ENCODE data around the gene MT2A.

MT2A gene

DNA sequence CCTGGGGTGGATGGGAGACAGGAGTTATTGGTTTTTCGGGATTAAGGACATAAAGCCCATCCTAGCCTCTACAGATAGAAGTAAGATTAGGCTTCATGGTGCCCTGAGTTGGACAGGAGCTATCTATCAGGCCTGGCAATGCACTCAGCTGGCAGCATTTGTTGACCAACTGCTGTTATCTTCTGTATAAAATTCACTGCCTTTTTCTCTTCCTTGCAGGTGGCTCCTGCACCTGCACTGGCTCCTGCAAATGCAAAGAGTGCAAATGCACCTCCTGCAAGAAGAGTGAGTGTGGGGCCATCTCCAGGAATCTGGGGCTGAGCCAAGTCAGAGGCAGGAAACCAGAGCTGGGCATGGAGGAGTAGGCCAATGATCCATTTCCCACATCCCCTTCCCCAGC, 30.7 kb downstream of the MT2A start:
- H3K4me3 ChIP-seq (ENCODE audit: low read length): no peak overlapping the region
- no peak overlapping the region for H2BK5ac ChIP-seq (ENCODE audit: low read length)
- H3K27ac ChIP-seq (ENCODE audit: low read depth, low read length): no peak overlapping the region
- H3K4ac ChIP-seq (ENCODE audit: low read depth, low read length): no peak overlapping the region
- H4K8ac ChIP-seq (ENCODE audit: low read depth, low read length): no peak overlapping the region
- no CpG with 5 or more reads among the region's 1 CpG for WGBS (ENCODE audit: extremely low coverage, insufficient coverage, low lambda C conversion rate)
- H3K79me2 ChIP-seq (ENCODE audit: control insufficient read depth, insufficient read depth, low read length): no peaks in the 10 kb centered on the region
- H3K9ac ChIP-seq (ENCODE audit: low read length): no peak overlapping the region
- H2BK120ac ChIP-seq (ENCODE audit: low read depth, low read length): no peak overlapping the region
- H3K18ac ChIP-seq (ENCODE audit: low read length): no peak overlapping the region
- DNase-seq: no peak
- no peak overlapping the region for H4K5ac ChIP-seq (ENCODE audit: low read length)
- no peaks in the 10 kb centered on the region for H3K79me1 ChIP-seq (ENCODE audit: low read length)
- H3K56ac ChIP-seq (ENCODE audit: low read length): no peak overlapping the region
- no peak overlapping the region for H2BK15ac ChIP-seq (replicated peaks; ENCODE audit: low read depth)
- H2AK5ac ChIP-seq (ENCODE audit: low read length): no peak overlapping the region
- H3K4me2 ChIP-seq (ENCODE audit: low read length): no peak overlapping the region
- no peaks in the 10 kb centered on the region for H3K36me3 ChIP-seq (ENCODE audit: control insufficient read depth, insufficient read depth, low read length)
- no peak overlapping the region for H3K23ac ChIP-seq (ENCODE audit: low read length)
- peaks cover 90% of the 10 kb centered on the region for H3K27me3 ChIP-seq (ENCODE audit: insufficient read depth, low read length, poor library complexity)
- no peaks in the 10 kb centered on the region for H3K4me1 ChIP-seq (ENCODE audit: control insufficient read depth, low read depth, low read length)

DNA sequence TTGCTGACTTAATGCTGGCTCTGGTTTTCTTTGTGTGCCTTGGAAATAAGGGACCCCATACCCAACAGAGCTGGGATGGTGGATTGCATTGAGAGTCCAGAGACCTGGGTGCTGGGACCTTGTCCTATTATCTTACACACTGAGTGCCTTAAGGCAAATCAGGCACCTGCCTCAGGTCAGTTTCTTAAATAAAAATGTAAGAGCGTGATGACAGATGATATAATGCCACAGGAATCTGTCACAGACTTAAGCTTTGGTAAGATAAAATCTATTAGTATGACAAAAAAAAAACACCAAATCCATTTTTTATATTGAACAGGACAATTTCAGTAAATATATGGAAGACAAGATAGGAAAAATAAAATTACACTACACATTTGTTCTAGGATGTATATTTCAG, 31.7 kb downstream of the MT2A start:
- Histone ChIP-seq H3K4me3 (ENCODE audit: low read length) (no peak overlapping the region), H3K36me3 (ENCODE audit: control insufficient read depth, insufficient read depth, low read length) (no peaks in the 10 kb centered on the region), H2BK5ac (ENCODE audit: low read length) (no peak overlapping the region), H3K23ac (ENCODE audit: low read length) (no peak overlapping the region), H3K56ac (ENCODE audit: low read length) (no peak overlapping the region), H2BK120ac (ENCODE audit: low read depth, low read length) (no peak overlapping the region), H4K5ac (ENCODE audit: low read length) (no peak overlapping the region), H2AK5ac (ENCODE audit: low read length) (no peak overlapping the region), H3K4me2 (ENCODE audit: low read length) (no peak overlapping the region), H3K4ac (ENCODE audit: low read depth, low read length) (no peak overlapping the region), H3K79me2 (ENCODE audit: control insufficient read depth, insufficient read depth, low read length) (no peaks in the 10 kb centered on the region), H3K18ac (ENCODE audit: low read length) (no peak overlapping the region), H2BK15ac (replicated peaks; ENCODE audit: low read depth) (no peak overlapping the region), H3K9ac (ENCODE audit: low read length) (no peak overlapping the region), H3K79me1 (ENCODE audit: low read length) (no peaks in the 10 kb centered on the region), H3K27me3 (ENCODE audit: insufficient read depth, low read length, poor library complexity) (peaks cover 90% of the 10 kb centered on the region), H3K4me1 (ENCODE audit: control insufficient read depth, low read depth, low read length) (no peaks in the 10 kb centered on the region), H3K27ac (ENCODE audit: low read depth, low read length) (no peak overlapping the region), H4K8ac (ENCODE audit: low read depth, low read length) (no peak overlapping the region)
- no CpG with 5 or more reads among the region's 1 CpG for WGBS (ENCODE audit: extremely low coverage, insufficient coverage, low lambda C conversion rate)
- DNase-seq: no peak

DNA sequence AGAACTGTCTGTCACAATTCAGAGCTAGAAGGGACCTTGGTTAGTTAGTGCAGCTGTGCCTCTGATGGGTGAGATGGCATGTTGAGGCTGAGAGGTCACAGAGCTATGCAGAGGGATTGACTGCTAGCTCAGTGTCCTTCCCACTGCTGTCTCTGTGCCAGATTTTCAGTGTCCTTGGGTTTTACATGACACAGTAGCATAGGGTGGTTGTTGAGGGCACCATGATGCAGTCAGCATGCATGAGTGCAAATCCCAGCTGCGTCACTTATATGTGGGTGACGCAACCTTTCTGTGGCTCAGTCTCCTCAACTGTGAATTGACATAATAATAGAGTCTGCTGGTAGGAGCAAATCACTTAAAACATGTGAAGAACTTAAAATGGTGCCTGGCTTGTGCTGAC, 32.8 kb downstream of the MT2A start:
- Histone ChIP-seq H4K5ac (ENCODE audit: low read length) (no peak overlapping the region), H4K8ac (ENCODE audit: low read depth, low read length) (no peak overlapping the region), H3K4me2 (ENCODE audit: low read length) (no peak overlapping the region), H3K4me3 (ENCODE audit: low read length) (no peak overlapping the region), H3K27me3 (ENCODE audit: insufficient read depth, low read length, poor library complexity) (peaks cover 91% of the 10 kb centered on the region), H3K36me3 (ENCODE audit: control insufficient read depth, insufficient read depth, low read length) (no peaks in the 10 kb centered on the region), H2BK5ac (ENCODE audit: low read length) (no peak overlapping the region), H2AK5ac (ENCODE audit: low read length) (no peak overlapping the region), H3K4me1 (ENCODE audit: control insufficient read depth, low read depth, low read length) (no peaks in the 10 kb centered on the region), H3K23ac (ENCODE audit: low read length) (no peak overlapping the region), H3K79me2 (ENCODE audit: control insufficient read depth, insufficient read depth, low read length) (no peaks in the 10 kb centered on the region), H2BK120ac (ENCODE audit: low read depth, low read length) (no peak overlapping the region), H2BK15ac (replicated peaks; ENCODE audit: low read depth) (no peak overlapping the region), H3K9ac (ENCODE audit: low read length) (no peak overlapping the region), H3K27ac (ENCODE audit: low read depth, low read length) (no peak overlapping the region), H3K4ac (ENCODE audit: low read depth, low read length) (no peak overlapping the region), H3K18ac (ENCODE audit: low read length) (no peak overlapping the region), H3K79me1 (ENCODE audit: low read length) (no peaks in the 10 kb centered on the region), H3K56ac (ENCODE audit: low read length) (no peak overlapping the region)
- no CpG with 5 or more reads among the region's 2 CpGs for WGBS (ENCODE audit: extremely low coverage, insufficient coverage, low lambda C conversion rate)
- no peak for DNase-seq

DNA sequence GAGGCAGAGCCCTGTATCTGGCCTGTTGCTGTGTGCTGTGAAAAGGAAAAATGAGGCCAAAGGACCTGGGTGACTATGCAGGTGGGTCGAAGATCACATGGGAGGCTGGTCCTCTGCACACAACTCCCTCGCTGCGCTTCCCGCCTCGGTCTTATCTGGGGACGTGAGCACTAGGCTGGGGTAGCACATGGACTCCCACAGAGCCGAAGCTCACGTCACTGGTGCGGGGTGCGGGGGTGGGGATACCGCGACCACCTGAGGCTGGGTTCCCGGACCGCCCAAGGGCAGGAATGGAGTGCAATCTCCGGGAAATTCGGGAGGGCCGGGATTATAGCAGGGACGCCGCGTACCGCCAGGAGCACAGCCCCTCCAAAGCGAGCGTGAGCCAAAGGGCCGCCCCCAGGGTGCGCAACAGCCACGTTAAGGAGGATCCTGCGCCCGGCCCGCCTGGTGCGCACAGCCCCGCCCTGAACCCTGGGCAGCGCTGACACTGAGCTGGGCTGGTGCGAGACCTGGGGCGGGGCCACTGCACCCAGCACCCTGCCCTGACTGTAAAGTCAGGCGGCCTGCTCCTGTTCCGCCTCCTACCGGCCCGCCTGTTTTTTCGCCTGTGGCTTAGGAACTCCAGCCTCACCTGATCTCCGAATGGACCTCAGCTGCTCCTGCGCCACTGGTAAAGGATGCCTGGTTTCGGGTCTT, 34.8 kb downstream of the MT2A start:
- H3K9ac ChIP-seq (ENCODE audit: low read length): no peak overlapping the region
- WGBS (ENCODE audit: extremely low coverage, insufficient coverage, low lambda C conversion rate): no CpG with 5 or more reads among the region's 42 CpGs
- H3K36me3 ChIP-seq (ENCODE audit: control insufficient read depth, insufficient read depth, low read length): no peaks in the 10 kb centered on the region
- H3K4ac ChIP-seq (ENCODE audit: low read depth, low read length): no peak overlapping the region
- peak; percentile 52 for DNase-seq
- H3K4me3 ChIP-seq (ENCODE audit: low read length): no peak overlapping the region
- H3K4me1 ChIP-seq (ENCODE audit: control insufficient read depth, low read depth, low read length): no peaks in the 10 kb centered on the region
- H3K79me1 ChIP-seq (ENCODE audit: low read length): no peaks in the 10 kb centered on the region
- H4K5ac ChIP-seq (ENCODE audit: low read length): no peak overlapping the region
- H3K27me3 ChIP-seq (ENCODE audit: insufficient read depth, low read length, poor library complexity): peaks cover 91% of the 10 kb centered on the region
- H3K79me2 ChIP-seq (ENCODE audit: control insufficient read depth, insufficient read depth, low read length): no peaks in the 10 kb centered on the region
- H3K56ac ChIP-seq (ENCODE audit: low read length): no peak overlapping the region
- H2BK15ac ChIP-seq (replicated peaks; ENCODE audit: low read depth): no peak overlapping the region
- no peak overlapping the region for H3K18ac ChIP-seq (ENCODE audit: low read length)
- H2BK120ac ChIP-seq (ENCODE audit: low read depth, low read length): no peak overlapping the region
- H3K4me2 ChIP-seq (ENCODE audit: low read length): peak overlapping the region; percentile 22
- no peak overlapping the region for H4K8ac ChIP-seq (ENCODE audit: low read depth, low read length)
- no peak overlapping the region for H2BK5ac ChIP-seq (ENCODE audit: low read length)
- no peak overlapping the region for H3K27ac ChIP-seq (ENCODE audit: low read depth, low read length)
- no peak overlapping the region for H2AK5ac ChIP-seq (ENCODE audit: low read length)
- no peak overlapping the region for H3K23ac ChIP-seq (ENCODE audit: low read length)

DNA sequence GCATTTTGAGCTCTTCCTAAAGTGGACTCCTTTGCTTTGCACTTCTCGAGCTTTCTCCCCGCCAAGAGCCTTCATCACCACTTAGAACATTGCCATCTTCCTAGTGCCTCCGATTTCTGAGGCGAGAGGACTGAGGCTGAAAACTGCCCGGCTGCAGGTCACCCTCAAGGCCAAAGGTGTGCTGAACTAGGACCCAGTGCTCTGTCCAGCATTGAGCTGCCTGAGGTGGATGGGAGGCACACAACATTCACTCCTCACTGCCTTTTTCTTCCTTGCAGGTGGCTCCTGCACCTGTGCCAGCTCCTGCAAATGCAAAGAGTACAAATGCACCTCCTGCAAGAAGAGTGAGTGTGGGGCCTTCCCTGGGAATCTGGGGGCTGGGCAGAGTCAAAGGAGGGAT, 35.4 kb downstream of the MT2A start:
- Histone ChIP-seq H2BK5ac (ENCODE audit: low read length) (no peak overlapping the region), H3K36me3 (ENCODE audit: control insufficient read depth, insufficient read depth, low read length) (no peaks in the 10 kb centered on the region), H3K4me2 (ENCODE audit: low read length) (no peak overlapping the region), H3K79me2 (ENCODE audit: control insufficient read depth, insufficient read depth, low read length) (no peaks in the 10 kb centered on the region), H3K56ac (ENCODE audit: low read length) (no peak overlapping the region), H3K18ac (ENCODE audit: low read length) (no peak overlapping the region), H3K27me3 (ENCODE audit: insufficient read depth, low read length, poor library complexity) (peaks cover 93% of the 10 kb centered on the region), H4K5ac (ENCODE audit: low read length) (no peak overlapping the region), H3K9ac (ENCODE audit: low read length) (no peak overlapping the region), H3K79me1 (ENCODE audit: low read length) (no peaks in the 10 kb centered on the region), H3K4me1 (ENCODE audit: control insufficient read depth, low read depth, low read length) (no peaks in the 10 kb centered on the region), H3K4ac (ENCODE audit: low read depth, low read length) (no peak overlapping the region), H4K8ac (ENCODE audit: low read depth, low read length) (no peak overlapping the region), H3K23ac (ENCODE audit: low read length) (no peak overlapping the region), H3K27ac (ENCODE audit: low read depth, low read length) (no peak overlapping the region), H2BK120ac (ENCODE audit: low read depth, low read length) (no peak overlapping the region), H2AK5ac (ENCODE audit: low read length) (no peak overlapping the region), H2BK15ac (replicated peaks; ENCODE audit: low read depth) (no peak overlapping the region), H3K4me3 (ENCODE audit: low read length) (no peak overlapping the region)
- no CpG with 5 or more reads among the region's 5 CpGs for WGBS (ENCODE audit: extremely low coverage, insufficient coverage, low lambda C conversion rate)
- no peak for DNase-seq

DNA sequence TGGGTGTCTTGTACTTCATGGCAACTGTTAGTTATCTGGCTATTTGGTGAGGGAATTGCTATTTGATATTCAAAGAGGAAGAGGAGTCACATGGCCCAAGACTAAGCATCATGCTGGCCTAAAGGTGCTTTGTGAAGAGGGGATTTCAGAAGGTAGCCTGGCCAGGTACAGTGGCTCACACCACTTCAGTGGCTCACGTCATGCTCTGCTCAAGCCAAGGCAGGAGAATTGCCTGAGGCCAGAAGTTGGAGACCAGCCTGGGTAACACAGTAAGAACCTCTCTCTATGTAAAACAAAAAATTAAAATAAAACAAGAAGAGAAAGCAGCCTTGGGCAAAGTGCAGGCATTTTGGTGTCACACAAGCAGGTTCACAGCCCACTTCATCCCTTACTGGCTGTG, 36.9 kb downstream of the MT2A start:
- no CpG with 5 or more reads among the region's 1 CpG for WGBS (ENCODE audit: extremely low coverage, insufficient coverage, low lambda C conversion rate)
- no peak overlapping the region for H3K4ac ChIP-seq (ENCODE audit: low read depth, low read length)
- H4K5ac ChIP-seq (ENCODE audit: low read length): no peak overlapping the region
- H4K8ac ChIP-seq (ENCODE audit: low read depth, low read length): no peak overlapping the region
- H2BK120ac ChIP-seq (ENCODE audit: low read depth, low read length): no peak overlapping the region
- no peak for DNase-seq
- H3K4me2 ChIP-seq (ENCODE audit: low read length): no peak overlapping the region
- H3K27me3 ChIP-seq (ENCODE audit: insufficient read depth, low read length, poor library complexity): peaks cover 85% of the 10 kb centered on the region
- H3K79me1 ChIP-seq (ENCODE audit: low read length): no peaks in the 10 kb centered on the region
- no peak overlapping the region for H3K23ac ChIP-seq (ENCODE audit: low read length)
- no peak overlapping the region for H3K9ac ChIP-seq (ENCODE audit: low read length)
- no peak overlapping the region for H3K56ac ChIP-seq (ENCODE audit: low read length)
- no peaks in the 10 kb centered on the region for H3K36me3 ChIP-seq (ENCODE audit: control insufficient read depth, insufficient read depth, low read length)
- no peaks in the 10 kb centered on the region for H3K4me1 ChIP-seq (ENCODE audit: control insufficient read depth, low read depth, low read length)
- no peak overlapping the region for H3K27ac ChIP-seq (ENCODE audit: low read depth, low read length)
- H2AK5ac ChIP-seq (ENCODE audit: low read length): no peak overlapping the region
- H3K4me3 ChIP-seq (ENCODE audit: low read length): no peak overlapping the region
- no peak overlapping the region for H3K18ac ChIP-seq (ENCODE audit: low read length)
- no peaks in the 10 kb centered on the region for H3K79me2 ChIP-seq (ENCODE audit: control insufficient read depth, insufficient read depth, low read length)
- no peak overlapping the region for H2BK15ac ChIP-seq (replicated peaks; ENCODE audit: low read depth)
- H2BK5ac ChIP-seq (ENCODE audit: low read length): no peak overlapping the region
